Neutrophil (primary cell): ENCODE data around the gene RPL10.

ENCODE experiments used
- H3K27ac ChIP-seq: fragments of 200-600 bp; sonication (generic); 2 replicates; pipeline ENCODE4 v1.5.1; 2016; ENCODE audit warnings: mild to moderate bottlenecking, moderate library complexity
- H3K27me3 ChIP-seq: fragments of 200-600 bp; sonication (generic); 2 replicates; pipeline ENCODE4 v1.6.0; 2016; ENCODE audit warnings: mild to moderate bottlenecking
- H3K36me3 ChIP-seq: fragments of 200-600 bp; sonication (generic); 2 replicates; pipeline ENCODE4 v1.5.1; 2017
- H3K4me1 ChIP-seq, 2 experiments: fragments of 200-600 bp in 1 of 2; sonication (generic) in 1 of 2; 1 replicate in 1 of 2; 2 replicates in 1 of 2; pipeline versions ENCODE4 v1.5.1 to v1.6.1; 2013 to 2016; ENCODE audit warnings: low read depth in 1 of 2, low read length in 1 of 2, mild to moderate bottlenecking in 1 of 2, moderate library complexity in 1 of 2; ENCODE audit not compliant: control insufficient read depth in 1 of 2, insufficient read depth in 1 of 2
- H3K4me3 ChIP-seq, 2 experiments: fragments of 200-600 bp in 1 of 2; sonication (generic) in 1 of 2; 1 replicate in 1 of 2; 2 replicates in 1 of 2; pipeline ENCODE4 v1.5.1; 2013 to 2016; ENCODE audit warnings: low read depth in 1 of 2, low read length in 1 of 2, mild to moderate bottlenecking in 1 of 2, moderate library complexity in 1 of 2
- H3K9me3 ChIP-seq: fragments of 200-600 bp; sonication (generic); 2 replicates; pipeline ENCODE4 v1.5.1; 2016
- CTCF ChIP-seq: fragments of 200-600 bp; sonication (generic); IDR thresholded peaks from 2 replicates; pipeline ENCODE4 v1.5.1; 2016; ENCODE audit warnings: antibody characterized with exemption

Gene RPL10

GRCh38 chrX:154404625-154405192 is 6.5 kb downstream of the RPL10 start:
- Histone ChIP-seq H3K9me3 (no peaks in the 10 kb centered on the region), H3K4me3 (no peak overlapping the region), H3K27me3 (no peaks in the 10 kb centered on the region), H3K4me1 (peaks cover 10 to 24% of the 10 kb centered on the region in 2 experiments), H3K27ac (no peak overlapping the region), H3K36me3 (peaks cover 49% of the 10 kb centered on the region)
- TF ChIP-seq CTCF, result no peak

- Histone ChIP-seq H3K27me3 (no peaks in the 10 kb centered on the region), H3K4me3 (peak overlapping the region; percentile 65 to 67), H3K27ac (peak overlapping the region; percentile 91)
These were observed 10.6 kb downstream of the RPL10 start for GRCh38 chrX:154408659-154409221.

GRCh38 chrX:154409222-154409871 is 11.2 kb downstream of the RPL10 start, which contains the start of gene DNASE1L1:
Gene DNASE1L1 (minus strand): TSS chrX:154409254. CDS start chrX:154405568, 3,686 bp downstream.
- H3K27ac ChIP-seq, result peak within 1 kb of the TSS; percentile 91
- peak within 1 kb of the TSS; percentile 65 to 67 for H3K4me3 ChIP-seq
- H3K9me3 ChIP-seq, result no peaks in the 10 kb centered on the region
- H3K36me3 ChIP-seq, result peaks cover 11% of the 10 kb centered on the region
- no peaks in the 10 kb centered on the region for H3K27me3 ChIP-seq
- H3K4me1 ChIP-seq, result peaks cover 44 to 51% of the 10 kb centered on the region in 2 experiments
- TF ChIP-seq CTCF, result no peak

More at GRCh38 chrX:154408659-154409221, 10.6 kb downstream of the RPL10 start:
- Histone ChIP-seq H3K9me3 (no peaks in the 10 kb centered on the region), H3K4me1 (peaks cover 41 to 47% of the 10 kb centered on the region in 2 experiments), H3K36me3 (peaks cover 13% of the 10 kb centered on the region)
- TF ChIP-seq CTCF, result no peak

- Histone ChIP-seq H3K4me1 (peaks cover 44 to 51% of the 10 kb centered on the region in 2 experiments), H3K36me3 (no peaks in the 10 kb centered on the region), H3K27me3 (no peaks in the 10 kb centered on the region), H3K9me3 (no peaks in the 10 kb centered on the region), H3K27ac (peak overlapping the region; percentile 93), H3K4me3 (peak overlapping the region; percentile 77 to 78)
- no peak for TF ChIP-seq CTCF
These were observed 13.8 kb downstream of the RPL10 start for GRCh38 chrX:154411981-154412340.

- Histone ChIP-seq H3K27me3 (no peaks in the 10 kb centered on the region), H3K36me3 (no peaks in the 10 kb centered on the region), H3K4me1 (peaks cover 44 to 51% of the 10 kb centered on the region in 2 experiments), H3K9me3 (no peaks in the 10 kb centered on the region), H3K27ac (peak overlapping the region; percentile 93), H3K4me3 (peak overlapping the region; percentile 77 to 78)
- no peak for TF ChIP-seq CTCF
These were observed 14.3 kb downstream of the RPL10 start for GRCh38 chrX:154412468-154412867.
